GM12892 (cell line): ENCODE data around the gene TAOK3.

Source experiments
- POLR2A ChIP-seq: IDR thresholded peaks from 2 replicates; pipeline ENCODE4 v1.6.1; 2011; ENCODE audit warnings: low read depth, low read length, control low read depth
- POLR2AphosphoS5 ChIP-seq: IDR thresholded peaks from 2 replicates; pipeline ENCODE4 v1.6.1; 2011; ENCODE audit warnings: low read depth, low read length, control low read depth

GRCh38 chr12:118103601-118104382 is 268.9 kb downstream of the TAOK3 start, which contains the start of gene VSIG10:
- TF ChIP-seq POLR2A: no peak
- no peak for TF ChIP-seq POLR2AphosphoS5
